HG03378 (cell line): ENCODE results near the gene AKR1C2.
"Not testable (repeated sequence)": the region's sequence is repeated elsewhere in the genome, so short reads cannot be mapped to it uniquely, and the experiment has no call there.

ENCODE experiments used
- ATAC-seq: cut with Tn5 transposase; IDR thresholded peaks from one replicate; pipeline ENCODE4 v1.9.1; 2021; ENCODE audit warnings: mild to moderate bottlenecking, moderate library complexity; ENCODE audit not compliant: unreplicated experiment

AKR1C2 gene

DNA sequence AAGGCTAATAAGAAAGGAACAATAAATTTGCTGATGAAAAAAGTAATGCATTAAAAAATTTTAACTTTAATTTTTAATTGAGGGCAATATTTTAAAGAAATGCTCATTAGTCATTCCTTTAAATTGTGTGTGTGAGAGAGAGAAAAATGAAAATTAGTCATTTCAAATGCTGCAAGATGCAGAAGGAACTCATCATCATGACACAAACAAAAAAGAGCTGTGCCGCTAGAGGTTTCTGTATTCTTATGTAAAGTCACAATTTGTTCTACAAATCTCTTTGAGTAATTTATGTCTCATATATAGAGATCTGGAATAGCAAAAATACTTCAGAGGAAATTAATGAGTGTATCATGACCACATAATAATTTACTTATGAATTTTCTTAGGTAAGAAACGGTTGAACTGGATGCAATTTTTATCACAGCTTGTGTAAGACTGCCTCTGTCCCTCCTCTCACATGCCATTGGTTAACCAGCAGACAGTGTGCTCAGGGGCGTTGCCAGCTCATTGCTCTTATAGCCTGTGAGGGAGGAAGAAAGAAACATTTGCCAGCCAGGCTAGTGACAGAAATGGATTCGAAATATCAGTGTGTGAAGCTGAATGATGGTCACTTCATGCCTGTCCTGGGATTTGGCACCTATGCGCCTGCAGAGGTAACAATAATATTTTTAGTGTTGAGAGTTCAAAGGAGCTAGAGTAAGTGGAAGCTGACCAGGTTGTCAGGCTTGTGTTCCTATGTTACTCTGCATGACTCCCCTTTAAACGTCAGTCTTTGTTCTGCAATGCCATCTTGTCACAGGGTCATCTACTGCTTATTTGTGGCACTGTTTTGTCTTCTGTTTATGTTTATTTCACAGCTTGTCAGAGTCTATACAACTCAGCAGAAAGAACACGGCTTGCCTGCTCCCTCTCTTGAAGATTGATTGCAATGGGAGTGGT is 40.5 kb downstream of the AKR1C2 start, which contains the start of gene AKR1C1:
TSS of gene AKR1C1 (plus strand) at position 540 of the 939 bp plus-strand sequence. CDS start at position 570, 30 bp downstream.
- ATAC-seq, result not testable (repeated sequence)

DNA sequence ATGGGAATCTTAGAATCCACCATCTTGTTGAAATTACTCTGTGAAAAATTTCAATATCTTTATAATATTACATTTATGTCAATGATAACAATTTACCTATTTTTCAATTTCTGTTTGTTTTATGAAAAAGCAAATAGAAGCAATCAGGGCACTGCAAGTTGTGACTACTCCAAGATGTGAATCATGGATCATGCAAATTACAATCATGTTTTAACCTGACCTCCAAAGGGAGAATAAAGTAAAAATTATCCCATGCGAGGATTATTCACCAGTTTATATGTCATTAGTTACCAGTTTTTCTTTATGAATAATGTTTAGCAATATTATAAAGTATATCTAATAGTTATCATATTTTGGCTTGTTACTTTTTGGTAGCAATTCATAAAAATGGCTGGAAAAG is 41.3 kb downstream of the AKR1C2 start:
- not testable (repeated sequence) for ATAC-seq

DNA sequence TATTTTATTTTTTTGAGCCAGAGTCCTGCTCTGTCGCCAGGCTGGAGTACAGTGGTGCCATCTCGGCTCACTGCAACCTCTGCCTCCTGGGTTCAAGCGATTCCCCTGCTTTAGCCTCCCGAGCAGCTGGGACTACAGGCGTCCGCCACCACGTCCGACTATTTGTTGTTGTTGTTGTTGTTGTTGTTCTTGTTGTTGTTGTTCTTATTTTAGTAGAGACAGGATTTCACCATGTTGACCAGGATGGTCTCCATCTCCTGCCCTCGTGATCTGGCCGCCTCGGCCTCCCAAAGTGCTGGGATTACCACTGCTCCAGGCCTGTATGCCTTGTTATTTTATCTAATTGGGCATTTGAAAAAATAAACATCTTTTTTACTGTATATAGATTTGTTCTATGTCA is 42.1 kb downstream of the AKR1C2 start:
- ATAC-seq, result not testable (repeated sequence)

DNA sequence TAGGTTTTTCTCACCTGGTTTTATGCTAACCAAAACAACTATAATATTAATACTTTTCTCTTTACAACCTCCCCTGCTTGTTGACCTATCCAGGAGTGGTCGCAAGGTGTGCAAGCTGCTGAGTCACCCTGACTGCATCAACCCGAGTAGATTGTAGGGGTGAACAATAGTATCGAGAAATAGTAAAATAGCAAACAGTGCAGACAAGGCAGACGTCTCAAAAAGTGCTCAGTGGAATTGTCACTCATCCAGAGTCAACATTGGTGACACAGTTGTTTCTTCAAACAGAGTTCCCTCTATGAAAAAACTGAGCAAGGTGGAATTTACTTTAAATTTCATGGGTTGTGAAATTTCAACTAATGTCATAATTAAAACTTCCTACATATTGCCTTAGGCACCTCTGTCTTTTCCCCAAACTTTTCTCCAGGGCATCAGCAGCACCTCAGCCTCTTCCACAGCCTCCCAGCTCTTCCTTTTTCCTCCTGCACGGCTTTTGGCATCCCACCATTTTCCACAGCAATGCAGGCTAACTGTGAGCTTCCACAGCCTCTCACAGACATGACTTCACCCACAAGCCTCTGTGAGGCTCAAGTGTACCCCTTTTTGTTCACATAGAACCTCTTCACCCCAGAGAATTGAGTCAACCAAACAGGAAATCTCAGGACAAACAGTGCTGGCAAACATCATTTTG is 46.6 kb downstream of the AKR1C2 start:
- not testable (repeated sequence) for ATAC-seq

DNA sequence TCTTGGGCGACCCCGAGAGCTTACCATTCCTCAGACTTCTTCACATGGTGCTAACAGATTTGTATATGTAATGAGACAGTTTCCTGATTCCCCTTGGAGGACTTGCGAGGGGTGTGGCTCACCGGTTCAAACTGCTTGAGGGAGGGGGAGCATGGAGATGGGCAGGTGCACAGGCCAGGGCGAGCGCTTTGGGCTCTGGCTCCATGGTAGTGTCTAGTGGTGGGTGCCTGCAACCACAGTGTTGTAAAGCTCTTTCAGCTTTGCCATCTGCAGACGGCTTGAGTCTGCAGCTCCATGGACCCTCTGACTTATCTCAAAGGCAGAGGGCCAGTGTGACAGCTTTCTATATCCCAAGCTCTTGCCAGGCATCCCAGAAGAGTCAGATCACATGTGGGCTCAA is 47.6 kb downstream of the AKR1C2 start:
- not testable (repeated sequence) for ATAC-seq

DNA sequence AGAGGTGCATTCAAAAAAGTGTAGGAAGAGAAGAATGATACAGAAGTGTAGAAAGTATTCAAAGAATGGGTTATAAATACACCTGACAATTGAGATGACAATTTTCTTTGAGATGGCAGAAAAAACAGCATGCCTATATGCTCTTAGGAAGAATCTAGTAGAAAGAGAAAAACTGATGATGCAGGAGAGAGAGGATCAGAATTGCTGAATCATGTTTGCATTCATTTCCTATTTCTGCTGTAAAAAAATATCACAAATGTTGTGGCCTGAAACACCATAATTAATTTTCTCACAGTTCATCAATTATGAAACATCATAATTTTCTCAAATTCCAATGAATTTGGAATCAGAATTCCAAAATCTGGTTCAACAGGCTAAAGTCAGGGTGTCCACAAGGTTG is 50.3 kb downstream of the AKR1C2 start:
- ATAC-seq, result no peak

DNA sequence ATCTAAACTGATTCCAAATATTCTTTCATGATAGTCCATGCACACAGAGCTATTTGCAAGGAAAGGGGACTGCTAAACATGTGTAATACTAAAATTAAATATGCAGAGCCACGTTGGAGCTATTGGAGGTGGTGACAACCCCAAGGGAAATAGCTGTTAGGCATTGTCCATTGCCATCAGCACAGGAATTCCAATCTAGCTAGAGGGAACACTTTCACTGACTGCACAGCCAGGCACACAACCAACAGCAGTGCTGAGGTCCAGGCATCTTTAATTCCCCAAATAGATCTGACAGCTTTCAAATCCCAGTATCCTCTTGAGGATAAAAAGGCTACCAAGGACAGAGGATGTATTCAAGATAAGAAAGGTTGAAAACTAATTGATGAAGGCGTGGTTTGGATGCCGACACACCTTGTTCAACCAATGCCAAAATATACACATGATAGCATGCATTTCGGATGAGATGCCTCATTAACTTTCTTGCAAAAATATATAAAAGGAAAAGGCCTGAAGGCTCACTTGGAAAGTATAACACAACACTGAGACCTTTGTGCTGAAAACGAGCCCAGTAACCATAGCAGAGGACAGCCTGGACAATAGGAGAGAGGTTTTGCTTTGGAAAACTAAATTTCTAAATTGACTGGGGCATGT is 52.0 kb downstream of the AKR1C2 start:
- ATAC-seq, result not testable (repeated sequence)

DNA sequence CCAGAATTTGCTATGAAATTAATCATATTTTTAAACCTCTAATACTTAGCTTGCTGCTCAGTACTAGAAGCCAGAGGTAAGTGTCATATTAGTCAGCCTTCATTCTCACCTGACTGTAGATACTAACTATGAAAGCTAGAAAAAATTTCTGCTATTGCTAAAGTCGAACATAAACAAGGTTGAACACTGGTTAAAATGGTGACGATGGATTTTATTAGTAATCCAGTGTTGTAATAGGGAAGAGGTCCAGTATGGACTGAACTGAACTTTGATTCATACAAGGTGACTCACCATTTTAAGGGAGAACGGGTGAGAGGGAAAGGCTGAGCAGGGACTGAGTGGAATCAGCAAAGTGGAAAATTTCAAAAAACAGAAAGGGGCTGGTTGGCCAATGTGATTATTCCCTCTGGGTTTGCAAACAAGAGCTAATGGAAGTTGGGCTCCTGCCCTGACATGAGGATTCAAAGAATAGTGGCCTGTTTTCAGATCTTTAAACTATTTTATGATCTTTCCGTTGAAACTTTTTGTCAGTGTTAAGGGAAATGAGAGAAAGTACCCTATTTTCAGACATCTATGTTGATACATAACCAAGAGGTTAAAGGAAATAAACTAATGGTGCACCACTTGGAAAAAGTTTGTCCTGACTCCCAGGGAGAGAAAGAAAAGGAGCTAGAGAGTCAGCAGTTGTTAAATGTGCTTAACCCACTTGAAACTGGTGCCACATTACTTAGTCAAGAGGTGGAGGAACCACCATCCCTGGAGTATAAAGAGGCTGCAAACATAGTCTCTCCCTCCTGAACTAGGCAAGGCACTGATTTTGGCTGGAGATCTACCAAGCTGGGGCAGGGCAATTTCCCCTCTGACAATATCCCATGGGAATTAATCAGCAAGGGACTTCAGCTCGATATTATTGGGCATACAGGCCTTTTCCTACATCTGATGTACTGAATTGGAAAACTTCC is 55.7 kb downstream of the AKR1C2 start:
- ATAC-seq, result no peak

DNA sequence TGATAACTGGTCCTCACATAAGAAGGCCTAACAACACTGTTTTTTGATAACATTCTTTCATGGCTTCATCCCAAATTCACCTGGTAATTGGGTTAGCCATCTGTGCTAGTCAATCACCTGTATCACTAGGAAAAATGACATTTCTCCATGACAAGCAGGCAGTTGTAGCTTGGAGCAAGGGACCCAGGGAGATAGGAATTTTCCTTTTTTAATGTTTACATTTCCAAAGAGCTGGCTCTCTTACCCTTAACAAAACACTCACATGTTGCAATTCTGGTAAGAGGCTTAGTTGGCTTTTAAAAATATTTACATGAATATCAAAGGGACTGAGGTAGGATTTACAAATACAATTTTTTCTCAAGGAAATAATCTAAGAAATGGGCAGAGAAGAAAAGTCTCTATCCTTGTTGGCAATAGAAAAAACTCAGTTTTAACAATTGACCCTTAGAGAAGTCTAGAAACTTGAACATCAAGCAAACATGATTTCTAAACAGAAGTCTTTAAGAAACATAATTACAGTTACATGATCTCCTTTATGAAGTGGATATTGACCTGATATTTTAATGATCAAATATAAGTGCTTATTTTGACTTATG is 56.5 kb downstream of the AKR1C2 start:
- ATAC-seq, result no peak

DNA sequence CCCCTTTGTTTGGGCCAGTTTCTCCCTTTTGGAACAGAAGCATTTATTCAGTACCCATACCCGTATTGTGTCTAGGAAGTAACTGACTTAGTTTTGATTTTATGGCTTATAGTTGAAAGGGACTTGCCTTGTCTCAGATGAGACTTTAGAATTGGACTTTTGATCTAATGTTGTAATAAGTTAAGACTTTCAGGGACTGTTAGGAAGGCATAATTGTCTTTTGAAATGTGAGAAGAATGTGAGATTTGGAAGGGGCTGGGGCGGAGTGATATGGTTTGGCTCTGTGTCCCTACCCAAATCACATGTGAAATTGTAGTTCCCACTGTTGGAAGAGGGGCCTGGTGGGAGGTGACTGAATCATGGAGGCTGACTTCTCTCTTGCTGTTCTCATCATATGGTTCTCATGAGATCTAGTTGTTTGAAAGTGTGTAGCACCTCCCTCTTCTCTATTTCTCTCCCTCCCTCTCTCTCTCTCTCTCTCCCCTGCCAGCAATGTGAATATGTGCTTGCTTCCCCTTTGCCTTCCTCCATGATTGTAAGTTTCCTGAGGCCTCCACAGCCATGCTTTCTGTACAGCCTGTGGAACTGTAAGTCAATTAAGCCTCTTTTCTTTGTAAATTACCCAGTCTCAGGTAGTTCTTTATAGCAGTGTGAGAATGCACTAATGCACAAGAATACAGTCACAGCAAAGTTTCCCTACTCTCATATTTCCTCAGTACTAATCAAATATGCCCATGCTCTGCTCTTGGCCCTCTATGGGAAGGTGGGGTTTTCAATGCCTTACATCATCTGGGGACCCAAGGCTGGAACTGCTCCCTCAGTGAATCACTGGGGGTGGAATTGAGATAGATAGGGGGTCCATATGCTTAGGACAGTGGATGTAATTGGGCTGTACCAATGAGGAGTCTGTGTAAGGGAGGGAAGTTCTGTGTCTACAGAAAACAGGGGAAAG is 57.6 kb downstream of the AKR1C2 start:
- no peak for ATAC-seq

DNA sequence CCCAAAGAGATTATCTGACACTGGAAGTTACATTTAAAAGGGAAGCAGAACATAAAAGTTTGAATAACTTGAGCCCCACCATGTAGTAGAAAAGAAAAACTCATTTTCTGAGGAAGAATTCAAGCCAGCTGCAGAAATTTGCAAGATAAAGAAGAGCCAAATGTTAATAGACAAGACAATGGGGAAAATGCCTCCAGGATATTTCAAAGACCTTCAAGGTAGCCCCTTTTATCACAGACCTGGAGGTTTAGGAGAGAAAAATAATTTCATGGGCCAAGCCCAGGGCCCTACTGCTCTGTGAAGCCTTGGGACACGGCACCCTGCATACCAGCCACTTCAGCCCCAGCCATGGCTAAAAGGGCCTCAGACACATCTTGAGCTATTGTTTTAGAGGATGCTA is 58.8 kb downstream of the AKR1C2 start:
- ATAC-seq, result no peak

DNA sequence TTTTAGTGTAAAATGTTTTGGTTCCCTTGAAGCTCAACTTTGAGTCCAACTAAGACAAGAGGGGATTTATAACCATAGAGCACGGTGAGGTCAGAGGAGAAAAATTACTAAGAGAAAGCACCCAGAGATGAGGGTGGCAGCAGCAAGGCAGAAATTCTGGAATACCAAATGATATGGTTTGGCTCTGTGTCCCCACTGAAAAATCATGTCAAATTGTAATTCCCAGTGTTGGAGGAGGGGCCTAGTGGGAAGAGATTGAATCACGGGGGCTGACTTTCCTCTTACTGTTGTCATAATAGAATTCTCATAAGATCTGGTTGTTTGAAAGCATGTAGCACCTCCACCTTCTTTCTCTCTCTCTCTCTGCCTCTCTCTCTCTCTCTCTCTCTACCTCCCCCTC is 59.8 kb downstream of the AKR1C2 start:
- ATAC-seq, result no peak

DNA sequence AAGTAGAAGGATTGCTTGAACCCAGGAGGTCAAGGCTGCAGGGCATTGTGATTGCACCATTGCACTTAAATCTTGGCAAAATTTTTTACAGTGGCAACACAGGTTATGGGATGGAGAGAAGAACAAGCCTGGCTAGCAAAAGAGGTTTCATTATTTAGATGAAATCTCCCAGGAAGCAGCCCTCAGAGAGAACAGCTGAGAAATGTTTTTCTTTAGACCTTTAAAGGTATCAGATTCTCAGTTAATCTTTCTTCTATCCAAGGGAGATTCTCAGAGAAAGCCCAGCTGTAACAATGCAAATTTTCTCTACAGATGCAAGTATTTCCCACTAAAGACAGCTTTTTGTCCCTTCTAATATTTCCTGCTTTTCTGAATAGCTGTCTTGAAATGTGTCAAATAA is 60.2 kb downstream of the AKR1C2 start:
- not testable (repeated sequence) for ATAC-seq

DNA sequence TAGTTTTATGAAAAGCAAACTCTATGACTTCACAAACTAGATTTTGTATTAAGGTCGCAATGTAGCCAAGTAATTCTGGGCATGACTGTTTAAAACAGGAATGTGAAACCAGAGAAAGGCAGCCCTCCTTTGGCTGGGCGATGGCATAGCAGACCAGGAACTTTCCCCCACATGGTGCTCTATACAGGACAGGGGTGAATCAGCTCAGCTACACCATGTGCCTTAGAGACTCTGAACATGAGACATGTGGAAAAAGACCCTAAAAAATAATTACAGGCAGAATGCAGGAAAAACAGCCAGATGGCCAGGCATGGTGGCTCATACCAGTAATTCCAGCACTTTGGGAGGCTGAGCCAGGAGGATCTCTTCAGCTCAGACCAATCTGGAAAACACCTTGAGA is 60.7 kb downstream of the AKR1C2 start:
- ATAC-seq, result not testable (repeated sequence)

DNA sequence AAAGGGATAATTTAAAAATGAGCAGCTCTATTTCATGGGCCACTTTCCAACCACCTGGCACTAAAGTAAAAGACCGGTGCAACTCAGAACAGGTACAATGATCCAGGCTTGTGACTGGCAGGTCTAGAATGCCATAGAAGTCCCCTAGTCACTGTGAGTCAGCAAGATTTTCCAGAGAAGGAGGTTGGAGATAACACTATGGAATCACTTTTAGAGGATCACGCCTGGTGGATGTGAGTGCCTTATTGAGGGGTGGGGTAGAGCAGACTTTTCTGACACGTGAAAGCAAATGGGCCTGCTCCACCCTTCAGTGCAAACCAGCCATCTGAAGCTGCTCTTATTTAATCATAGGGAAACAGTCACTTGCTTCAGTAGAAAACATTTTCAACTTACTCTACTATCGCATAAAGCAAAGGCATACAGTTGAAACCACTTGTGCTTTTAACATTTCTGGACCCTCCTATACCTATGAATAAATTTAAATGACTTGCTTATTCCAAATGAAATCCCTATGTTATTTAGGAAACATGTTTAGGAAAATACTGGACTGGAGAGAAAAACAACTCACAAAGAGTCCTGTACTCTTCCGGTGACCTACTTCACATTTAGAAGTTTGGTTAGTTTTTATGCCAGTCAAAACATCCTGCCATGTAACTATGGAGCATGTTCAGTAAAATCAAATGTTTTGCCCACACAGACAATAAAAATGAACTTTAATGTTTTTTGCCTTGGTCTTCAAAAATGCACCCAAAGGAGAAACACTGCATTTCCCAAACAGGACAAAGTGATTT is 61.9 kb downstream of the AKR1C2 start:
- ATAC-seq, result no peak

DNA sequence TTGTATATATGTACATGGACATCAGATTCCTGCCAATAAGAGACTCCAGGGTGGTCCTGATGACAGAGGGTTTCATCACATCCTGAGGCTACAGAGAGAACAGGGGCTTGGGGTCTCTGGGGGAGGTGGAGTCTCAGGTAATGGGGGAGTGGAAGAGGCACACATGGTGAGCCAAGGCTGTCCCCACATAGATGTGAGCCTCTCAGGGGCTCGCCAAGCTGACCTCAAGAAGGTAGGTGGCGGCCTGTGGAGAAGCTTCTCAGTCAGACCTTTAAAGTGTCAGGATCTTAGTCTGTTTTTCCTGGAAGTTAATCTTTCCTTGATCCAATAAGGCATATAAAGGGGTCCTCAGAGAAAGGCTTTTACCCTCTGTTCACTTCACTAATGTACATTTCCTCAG is 62.7 kb downstream of the AKR1C2 start:
- not testable (repeated sequence) for ATAC-seq

DNA sequence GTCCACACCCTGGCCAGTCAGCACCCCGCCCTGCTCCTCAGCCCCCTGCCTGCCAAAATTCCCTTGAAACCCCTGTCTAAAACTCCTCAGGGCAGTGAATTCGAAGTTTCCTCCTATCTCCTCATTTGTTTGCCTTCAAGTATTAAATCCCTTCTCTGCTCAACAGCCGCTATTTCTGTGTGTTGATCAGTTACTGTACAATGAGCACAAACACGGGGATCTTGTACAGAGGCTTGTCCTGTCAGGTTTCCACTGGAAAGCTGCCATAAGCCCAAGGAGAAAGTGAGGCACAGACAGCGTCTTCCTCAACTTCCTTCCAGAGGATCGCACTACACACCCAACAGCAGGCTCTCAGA is 63.6 kb downstream of the AKR1C2 start:
- ATAC-seq, result not testable (repeated sequence)
